Measurements from ENCODE around the gene KCNK4. TPM values are rescaled to one million over a fixed set of nuclear protein-coding genes. Genes with fewer than 3 reads are reported as not detected.

KCNK4 gene
- total RNA-seq (not detected), polyA plus RNA-seq (not detected)

GRCh38 chr11:64291262-64291751 lies at the start of gene KCNK4:
TSS of gene KCNK4 (plus strand) at chr11:64291302. CDS start at chr11:64293019, 1,717 bp downstream.
- no peaks in the 10 kb centered on the region for H3K9me3 ChIP-seq (ENCODE audit: control insufficient read depth in 2 of 2, low read length in 2 of 2)
- H3K27ac Mint-ChIP-seq: peak within 1 kb of the TSS in 1 of 3 donors; percentile 38
- DNase-seq (no peak), ATAC-seq (ENCODE audit: low read depth in 2 of 2) (no peak)
- no peak within 1 kb of the TSS for H3K4me3 ChIP-seq (ENCODE audit: low read depth, low read length)
- H3K27me3 ChIP-seq (ENCODE audit: control insufficient read depth, insufficient read depth, low read length): peaks cover 17% of the 10 kb centered on the region
- no peaks in the 10 kb centered on the region for H3K36me3 Mint-ChIP-seq
- H3K36me3 ChIP-seq (ENCODE audit: control insufficient read depth, insufficient read depth, low read length): no peaks in the 10 kb centered on the region
- H3K4me1 ChIP-seq (ENCODE audit: control insufficient read depth, insufficient read depth, low read length, poor library complexity, severe bottlenecking): peaks cover 17% of the 10 kb centered on the region
- H3K4me3 Mint-ChIP-seq: peak within 1 kb of the TSS; percentile 44 to 80 (median 62)
- H3K27ac ChIP-seq (ENCODE audit: insufficient read depth, low read length, poor library complexity, severe bottlenecking): no peak within 1 kb of the TSS
- H3K9me3 Mint-ChIP-seq: no peaks in the 10 kb centered on the region
- peaks cover 0 to 13% (median 9%) of the 10 kb centered on the region in 4 donors for H3K4me1 Mint-ChIP-seq
- peaks cover 54% of the 10 kb centered on the region for H3K27me3 Mint-ChIP-seq

GRCh38 chr11:64241491-64242374 lies 49.4 kb upstream of the KCNK4 start:
- no peaks in the 10 kb centered on the region for H3K27me3 Mint-ChIP-seq
- H3K4me1 ChIP-seq (ENCODE audit: control insufficient read depth, insufficient read depth, low read length, poor library complexity, severe bottlenecking): peaks cover 45% of the 10 kb centered on the region
- peak overlapping the region; percentile 93 to 99 (median 98) for H3K27ac Mint-ChIP-seq
- H3K36me3 Mint-ChIP-seq: no peaks in the 10 kb centered on the region
- peaks cover 0 to 53% (median 20%) of the 10 kb centered on the region in 4 donors for H3K4me1 Mint-ChIP-seq
- H3K36me3 ChIP-seq (ENCODE audit: control insufficient read depth, insufficient read depth, low read length): peaks cover 4% of the 10 kb centered on the region
- peak overlapping the region; percentile 100 for H3K27ac ChIP-seq (ENCODE audit: insufficient read depth, low read length, poor library complexity, severe bottlenecking)
- peak in 1 of 3 donors; percentile 99 for DNase-seq
- H3K27me3 ChIP-seq (ENCODE audit: control insufficient read depth, insufficient read depth, low read length): no peaks in the 10 kb centered on the region
- peak overlapping the region; percentile 7 for H3K4me3 ChIP-seq (ENCODE audit: low read depth, low read length)
- H3K4me3 Mint-ChIP-seq: peak overlapping the region; percentile 87 to 98 (median 94)
- no peaks in the 10 kb centered on the region for H3K9me3 ChIP-seq (ENCODE audit: control insufficient read depth in 2 of 2, low read length in 2 of 2)
- H3K9me3 Mint-ChIP-seq: no peaks in the 10 kb centered on the region
- peak in 1 of 2 donors; percentile 0 for ATAC-seq (ENCODE audit: low read depth in 2 of 2)

GRCh38 chr11:64243236-64243854 lies 47.8 kb upstream of the KCNK4 start:
- Mint-ChIP-seq H3K9me3 (peaks cover 0 to 2% (median 0%) of the 10 kb centered on the region in 7 donors), H3K27ac (peak overlapping the region in 2 of 3 donors; percentile 15 to 44), H3K27me3 (no peaks in the 10 kb centered on the region), H3K4me1 (peaks cover 0 to 57% (median 25%) of the 10 kb centered on the region in 4 donors), H3K4me3 (peak overlapping the region; percentile 68 to 79 (median 74)), H3K36me3 (no peaks in the 10 kb centered on the region)
- no peak overlapping the region for H3K27ac ChIP-seq (ENCODE audit: insufficient read depth, low read length, poor library complexity, severe bottlenecking)
- peaks cover 4% of the 10 kb centered on the region for H3K36me3 ChIP-seq (ENCODE audit: control insufficient read depth, insufficient read depth, low read length)
- no peaks in the 10 kb centered on the region for H3K9me3 ChIP-seq (ENCODE audit: control insufficient read depth in 2 of 2, low read length in 2 of 2)
- H3K4me3 ChIP-seq (ENCODE audit: low read depth, low read length): no peak overlapping the region
- DNase-seq (no peak), ATAC-seq (ENCODE audit: low read depth in 2 of 2) (no peak)
- no peaks in the 10 kb centered on the region for H3K27me3 ChIP-seq (ENCODE audit: control insufficient read depth, insufficient read depth, low read length)
- H3K4me1 ChIP-seq (ENCODE audit: control insufficient read depth, insufficient read depth, low read length, poor library complexity, severe bottlenecking): peaks cover 57% of the 10 kb centered on the region

GRCh38 chr11:64244107-64244506 lies 47.0 kb upstream of the KCNK4 start:
- ATAC-seq (ENCODE audit: low read depth in 2 of 2) (no peak), DNase-seq (no peak)
- Histone ChIP-seq H3K27ac (ENCODE audit: insufficient read depth, low read length, poor library complexity, severe bottlenecking) (no peak overlapping the region), H3K4me3 (ENCODE audit: low read depth, low read length) (no peak overlapping the region), H3K9me3 (ENCODE audit: control insufficient read depth in 2 of 2, low read length in 2 of 2) (no peaks in the 10 kb centered on the region), H3K36me3 (ENCODE audit: control insufficient read depth, insufficient read depth, low read length) (peaks cover 4% of the 10 kb centered on the region), H3K27me3 (ENCODE audit: control insufficient read depth, insufficient read depth, low read length) (no peaks in the 10 kb centered on the region), H3K4me1 (ENCODE audit: control insufficient read depth, insufficient read depth, low read length, poor library complexity, severe bottlenecking) (peaks cover 57% of the 10 kb centered on the region)
- Mint-ChIP-seq H3K27ac (peak overlapping the region in 1 of 3 donors; percentile 5), H3K36me3 (no peaks in the 10 kb centered on the region), H3K9me3 (peaks cover 0 to 2% (median 0%) of the 10 kb centered on the region in 7 donors), H3K4me1 (peaks cover 0 to 57% (median 25%) of the 10 kb centered on the region in 4 donors), H3K27me3 (no peaks in the 10 kb centered on the region), H3K4me3 (peak overlapping the region; percentile 19 to 91 (median 62))

- H3K9me3 ChIP-seq (ENCODE audit: control insufficient read depth in 2 of 2, low read length in 2 of 2): no peaks in the 10 kb centered on the region
- peaks cover 4% of the 10 kb centered on the region for H3K36me3 ChIP-seq (ENCODE audit: control insufficient read depth, insufficient read depth, low read length)
- H3K36me3 Mint-ChIP-seq: no peaks in the 10 kb centered on the region
- no peaks in the 10 kb centered on the region for H3K27me3 ChIP-seq (ENCODE audit: control insufficient read depth, insufficient read depth, low read length)
- H3K4me3 ChIP-seq (ENCODE audit: low read depth, low read length): no peak overlapping the region
- H3K27ac Mint-ChIP-seq: peak overlapping the region in 2 of 3 donors; percentile 5 to 85
- peaks cover 0 to 2% (median 0%) of the 10 kb centered on the region in 7 donors for H3K9me3 Mint-ChIP-seq
- peaks cover 55% of the 10 kb centered on the region for H3K4me1 ChIP-seq (ENCODE audit: control insufficient read depth, insufficient read depth, low read length, poor library complexity, severe bottlenecking)
- peaks cover 0 to 53% (median 26%) of the 10 kb centered on the region in 4 donors for H3K4me1 Mint-ChIP-seq
- no peaks in the 10 kb centered on the region for H3K27me3 Mint-ChIP-seq
- ATAC-seq (ENCODE audit: low read depth in 2 of 2) (no peak), DNase-seq (no peak)
- peak overlapping the region; percentile 83 to 91 (median 86) for H3K4me3 Mint-ChIP-seq
- peak overlapping the region; percentile 55 for H3K27ac ChIP-seq (ENCODE audit: insufficient read depth, low read length, poor library complexity, severe bottlenecking)
Measured at GRCh38 chr11:64244966-64245365, 46.1 kb upstream of the KCNK4 start.

- peaks cover 0 to 2% (median 0%) of the 10 kb centered on the region in 7 donors for H3K9me3 Mint-ChIP-seq
- H3K36me3 Mint-ChIP-seq: no peaks in the 10 kb centered on the region
- peak overlapping the region; percentile 37 for H3K4me3 ChIP-seq (ENCODE audit: low read depth, low read length)
- H3K4me1 ChIP-seq (ENCODE audit: control insufficient read depth, insufficient read depth, low read length, poor library complexity, severe bottlenecking): peaks cover 54% of the 10 kb centered on the region
- peaks cover 4% of the 10 kb centered on the region for H3K36me3 ChIP-seq (ENCODE audit: control insufficient read depth, insufficient read depth, low read length)
- peak overlapping the region; percentile 83 to 91 (median 86) for H3K4me3 Mint-ChIP-seq
- peak in 1 of 3 donors; percentile 52 for DNase-seq
- H3K9me3 ChIP-seq (ENCODE audit: control insufficient read depth in 2 of 2, low read length in 2 of 2): no peaks in the 10 kb centered on the region
- no peak for ATAC-seq (ENCODE audit: low read depth in 2 of 2)
- H3K27ac Mint-ChIP-seq: peak overlapping the region in 2 of 3 donors; percentile 5 to 85
- H3K4me1 Mint-ChIP-seq: peaks cover 0 to 51% (median 24%) of the 10 kb centered on the region in 4 donors
- peak overlapping the region; percentile 55 for H3K27ac ChIP-seq (ENCODE audit: insufficient read depth, low read length, poor library complexity, severe bottlenecking)
- no peaks in the 10 kb centered on the region for H3K27me3 ChIP-seq (ENCODE audit: control insufficient read depth, insufficient read depth, low read length)
- no peaks in the 10 kb centered on the region for H3K27me3 Mint-ChIP-seq
Measured at GRCh38 chr11:64245401-64245796, 45.7 kb upstream of the KCNK4 start.

GRCh38 chr11:64245797-64246620 lies 45.1 kb upstream of the KCNK4 start:
- Histone ChIP-seq H3K9me3 (ENCODE audit: control insufficient read depth in 2 of 2, low read length in 2 of 2) (no peaks in the 10 kb centered on the region), H3K27me3 (ENCODE audit: control insufficient read depth, insufficient read depth, low read length) (no peaks in the 10 kb centered on the region), H3K4me3 (ENCODE audit: low read depth, low read length) (peak overlapping the region; percentile 37), H3K36me3 (ENCODE audit: control insufficient read depth, insufficient read depth, low read length) (peaks cover 4% of the 10 kb centered on the region), H3K4me1 (ENCODE audit: control insufficient read depth, insufficient read depth, low read length, poor library complexity, severe bottlenecking) (peaks cover 57% of the 10 kb centered on the region), H3K27ac (ENCODE audit: insufficient read depth, low read length, poor library complexity, severe bottlenecking) (peak overlapping the region; percentile 55)
- no peaks in the 10 kb centered on the region for H3K36me3 Mint-ChIP-seq
- peak overlapping the region in 2 of 3 donors; percentile 48 to 85 for H3K27ac Mint-ChIP-seq
- ATAC-seq (ENCODE audit: low read depth in 2 of 2): no peak
- H3K4me3 Mint-ChIP-seq: peak overlapping the region; percentile 83 to 91 (median 86)
- peaks cover 0 to 2% (median 0%) of the 10 kb centered on the region in 7 donors for H3K9me3 Mint-ChIP-seq
- peaks cover 0 to 52% (median 21%) of the 10 kb centered on the region in 4 donors for H3K4me1 Mint-ChIP-seq
- no peaks in the 10 kb centered on the region for H3K27me3 Mint-ChIP-seq
- DNase-seq: peak; percentile 38 to 62 (median 50)
